ENCODE results near the gene SLC15A2.
"Not testable (repeated sequence)": the region's sequence is repeated elsewhere in the genome, so short reads cannot be mapped to it uniquely, and the experiment has no call there.

SLC15A2 gene, protein sequence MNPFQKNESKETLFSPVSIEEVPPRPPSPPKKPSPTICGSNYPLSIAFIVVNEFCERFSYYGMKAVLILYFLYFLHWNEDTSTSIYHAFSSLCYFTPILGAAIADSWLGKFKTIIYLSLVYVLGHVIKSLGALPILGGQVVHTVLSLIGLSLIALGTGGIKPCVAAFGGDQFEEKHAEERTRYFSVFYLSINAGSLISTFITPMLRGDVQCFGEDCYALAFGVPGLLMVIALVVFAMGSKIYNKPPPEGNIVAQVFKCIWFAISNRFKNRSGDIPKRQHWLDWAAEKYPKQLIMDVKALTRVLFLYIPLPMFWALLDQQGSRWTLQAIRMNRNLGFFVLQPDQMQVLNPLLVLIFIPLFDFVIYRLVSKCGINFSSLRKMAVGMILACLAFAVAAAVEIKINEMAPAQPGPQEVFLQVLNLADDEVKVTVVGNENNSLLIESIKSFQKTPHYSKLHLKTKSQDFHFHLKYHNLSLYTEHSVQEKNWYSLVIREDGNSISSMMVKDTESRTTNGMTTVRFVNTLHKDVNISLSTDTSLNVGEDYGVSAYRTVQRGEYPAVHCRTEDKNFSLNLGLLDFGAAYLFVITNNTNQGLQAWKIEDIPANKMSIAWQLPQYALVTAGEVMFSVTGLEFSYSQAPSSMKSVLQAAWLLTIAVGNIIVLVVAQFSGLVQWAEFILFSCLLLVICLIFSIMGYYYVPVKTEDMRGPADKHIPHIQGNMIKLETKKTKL

DNA sequence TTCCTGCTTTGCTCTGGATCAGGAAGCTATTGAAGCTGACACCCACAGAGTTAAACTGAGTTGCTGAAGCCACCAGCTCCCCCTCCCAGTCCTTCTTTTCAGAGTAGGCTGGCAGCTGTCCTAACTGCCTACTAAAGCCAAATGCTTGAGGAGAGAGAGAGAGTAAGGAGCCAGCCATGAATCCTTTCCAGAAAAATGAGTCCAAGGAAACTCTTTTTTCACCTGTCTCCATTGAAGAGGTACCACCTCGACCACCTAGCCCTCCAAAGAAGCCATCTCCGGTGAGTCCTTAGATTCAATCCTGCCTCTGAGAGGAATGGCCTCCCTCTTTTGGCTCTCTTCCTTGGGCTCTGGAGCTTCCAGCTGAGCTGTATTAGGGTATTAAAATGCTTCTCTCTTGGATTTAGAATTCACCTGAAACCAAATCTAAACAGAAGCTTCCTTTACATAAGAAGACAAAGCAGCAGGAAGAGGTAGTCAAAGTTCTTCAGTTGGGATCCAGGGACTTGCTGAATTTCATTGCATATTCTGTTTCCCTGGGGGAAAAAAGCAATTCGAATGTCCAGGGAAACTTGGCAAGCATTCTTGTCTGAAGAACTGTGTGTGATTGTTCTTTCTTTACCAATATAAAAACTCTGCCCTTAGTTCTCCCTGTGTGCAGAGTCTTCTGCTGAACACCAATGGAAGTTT, at the start of gene SLC15A2:
SLC15A2 (plus strand) TSS at position 101 of the 690 bp plus-strand sequence; CDS start at position 177, 76 bp downstream.
- DNase-seq: no peak

DNA sequence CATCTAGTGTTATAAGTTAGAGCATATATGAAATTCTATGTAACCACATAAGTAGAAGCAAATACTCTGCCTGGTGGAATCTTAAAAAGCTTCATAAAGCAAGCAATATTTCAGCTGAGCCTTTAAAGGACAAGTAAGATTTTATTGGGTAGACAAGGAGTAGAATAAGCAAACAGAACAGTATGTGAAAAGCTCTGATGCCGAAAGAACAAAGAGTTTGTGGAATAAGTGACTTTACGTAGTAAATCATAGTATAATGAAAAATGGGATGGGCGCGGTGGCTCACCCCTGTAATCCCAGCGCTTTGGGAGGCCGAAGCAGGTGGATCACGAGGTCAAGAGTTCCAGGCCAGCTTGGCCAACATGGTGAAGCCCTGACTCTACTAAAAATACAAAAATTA, 49.3 kb upstream of the SLC15A2 start:
- no peak for DNase-seq

DNA sequence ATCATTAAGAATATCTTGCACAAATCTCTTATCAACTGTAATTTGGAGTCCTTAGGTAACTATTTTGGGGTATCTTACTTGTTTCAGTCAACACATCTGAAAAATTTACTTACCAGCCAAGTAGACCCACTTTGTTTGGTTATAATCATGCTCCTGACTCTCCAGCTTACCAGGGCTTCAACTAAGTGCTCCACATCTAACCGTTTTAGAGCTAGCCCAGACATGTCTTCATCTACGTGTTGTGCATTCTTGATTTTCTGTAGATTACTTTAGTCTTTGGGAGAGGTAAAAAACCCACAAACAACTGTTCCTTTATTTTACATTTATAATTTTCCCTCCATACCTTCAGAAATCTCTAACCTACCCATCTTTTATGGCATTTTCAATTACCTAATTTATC, 41.9 kb upstream of the SLC15A2 start:
- DNase-seq: no peak

DNA sequence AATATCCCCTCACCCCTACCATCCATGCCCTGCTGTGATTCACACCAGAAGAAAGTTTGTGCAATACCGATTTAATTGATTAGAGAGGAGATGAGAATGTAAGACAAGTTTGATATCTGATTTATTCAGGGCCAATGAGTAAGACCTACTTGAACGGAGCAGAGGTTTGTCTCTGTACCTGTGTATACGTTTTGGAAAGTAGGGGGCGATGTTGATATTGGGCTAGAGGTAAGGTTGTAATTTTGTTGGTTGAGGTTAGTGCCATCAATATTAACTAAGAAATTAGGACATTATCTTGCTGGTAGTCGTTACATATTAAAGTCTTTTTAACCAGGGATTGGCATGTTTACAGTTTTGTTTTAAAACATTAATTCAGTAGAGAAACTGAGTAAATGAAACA, 38.6 kb upstream of the SLC15A2 start:
- DNase-seq: no peak

DNA sequence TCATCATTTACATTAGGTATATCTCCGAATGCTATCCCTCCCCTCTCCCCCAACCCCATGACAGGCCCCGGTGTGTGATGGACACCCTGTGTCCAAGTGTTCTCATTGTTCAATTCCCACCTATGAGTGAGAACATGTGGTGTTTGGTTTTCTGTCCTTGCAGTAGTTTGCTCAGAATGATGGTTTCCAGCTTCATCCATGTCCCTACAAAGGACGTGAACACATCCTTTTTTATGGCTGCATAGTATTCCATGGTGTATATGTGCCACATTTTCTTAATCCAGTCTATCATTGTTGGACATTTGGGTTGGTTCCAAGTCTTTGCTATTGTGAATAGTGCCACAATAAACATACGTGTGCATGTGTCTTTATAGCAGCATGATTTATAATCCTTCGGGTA, 36.4 kb upstream of the SLC15A2 start:
- not testable (repeated sequence) for DNase-seq

DNA sequence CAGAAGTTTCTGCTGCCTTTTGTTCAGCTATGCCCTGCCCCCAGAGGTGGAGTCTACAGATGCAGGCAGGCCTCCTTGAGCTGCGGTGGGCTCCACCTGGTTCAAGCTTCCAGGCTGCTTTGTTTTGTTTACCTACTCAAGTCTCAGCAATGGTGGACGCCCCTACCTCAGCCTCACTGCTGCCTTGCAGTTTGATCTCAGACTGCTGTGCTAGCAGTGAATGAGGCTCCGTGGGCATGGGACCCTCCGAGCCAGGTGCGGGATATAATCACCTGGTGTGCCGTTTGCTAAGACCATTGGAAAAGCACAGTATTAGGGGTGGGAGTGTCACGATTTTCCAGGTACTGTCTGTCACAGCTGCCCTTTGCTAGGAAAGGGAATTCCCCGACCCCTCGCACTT, 31.0 kb upstream of the SLC15A2 start:
- DNase-seq: not testable (repeated sequence)

DNA sequence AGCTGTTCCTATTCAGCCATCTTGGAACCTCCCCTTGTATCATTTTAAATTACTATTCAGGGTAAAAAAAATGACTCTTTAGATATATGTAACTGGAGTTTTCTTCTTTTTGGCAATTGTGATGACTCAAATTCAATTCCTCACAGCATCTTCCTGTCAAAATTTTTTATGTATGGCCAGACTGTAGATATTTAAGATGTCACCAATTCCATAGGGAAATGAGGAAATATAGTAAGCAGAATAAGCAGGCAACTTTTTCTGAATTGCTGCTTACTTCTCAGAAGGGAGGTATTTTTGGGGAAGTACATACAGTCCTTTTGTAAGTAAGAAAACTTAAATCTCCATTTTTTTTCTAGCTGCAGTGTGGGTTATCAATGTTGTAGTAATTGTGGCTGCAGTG, 30.4 kb upstream of the SLC15A2 start:
- no peak for DNase-seq

DNA sequence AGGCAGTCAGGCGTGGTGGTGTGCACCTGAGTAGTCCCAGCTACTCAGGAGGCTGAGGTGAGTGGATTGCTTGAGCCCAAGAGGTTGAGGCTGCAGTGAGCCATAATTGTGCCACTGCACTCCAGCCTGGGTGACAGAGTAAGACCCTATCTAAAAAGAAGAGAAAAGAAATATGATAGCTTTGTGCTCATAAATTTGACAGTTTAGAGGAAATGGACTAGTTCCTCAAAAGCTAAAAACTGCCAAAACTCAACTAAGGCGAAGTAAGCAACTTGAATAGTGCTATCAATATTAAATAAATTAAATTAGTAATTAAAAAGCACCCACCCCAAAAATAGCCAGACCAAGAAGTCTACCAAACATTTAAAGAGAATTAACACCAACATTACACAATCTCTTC, 24.5 kb upstream of the SLC15A2 start:
- no peak for DNase-seq

DNA sequence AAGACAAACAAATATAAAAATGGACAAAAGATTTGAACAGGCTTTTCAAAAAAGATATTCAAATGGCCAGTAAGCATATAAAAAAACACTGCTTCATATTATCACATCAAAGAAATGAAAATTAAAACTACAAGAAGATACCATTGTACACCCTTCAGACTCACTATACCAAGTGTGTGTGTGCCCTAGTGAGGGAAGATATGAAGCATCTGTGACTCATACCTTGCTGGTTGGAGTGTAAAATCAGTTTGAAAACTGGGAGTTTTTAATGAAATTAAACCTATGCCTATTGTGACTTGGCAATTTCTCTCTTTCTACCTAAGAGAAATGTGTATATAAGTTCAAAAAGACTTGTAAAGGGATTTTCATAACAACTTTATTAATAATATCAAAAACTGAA, 23.5 kb upstream of the SLC15A2 start:
- DNase-seq: no peak

DNA sequence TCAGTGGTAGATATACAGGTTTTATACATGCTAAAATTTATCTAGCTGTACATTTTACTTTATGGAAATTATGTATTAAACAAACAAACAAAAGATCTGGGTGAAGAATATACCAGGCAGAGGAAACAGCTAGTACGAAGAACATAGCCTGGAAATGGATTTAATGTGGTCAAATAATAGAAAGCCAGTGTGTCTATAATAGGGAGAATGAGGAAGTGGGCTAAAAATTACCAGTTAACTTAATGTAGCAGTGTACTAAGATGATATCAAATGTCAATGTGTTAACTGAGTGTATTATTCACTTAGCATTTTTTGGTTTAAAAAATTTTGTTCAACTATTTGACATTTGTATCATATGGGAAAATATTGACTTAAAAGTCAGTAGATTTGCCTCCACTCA, 22.8 kb upstream of the SLC15A2 start:
- DNase-seq: no peak

DNA sequence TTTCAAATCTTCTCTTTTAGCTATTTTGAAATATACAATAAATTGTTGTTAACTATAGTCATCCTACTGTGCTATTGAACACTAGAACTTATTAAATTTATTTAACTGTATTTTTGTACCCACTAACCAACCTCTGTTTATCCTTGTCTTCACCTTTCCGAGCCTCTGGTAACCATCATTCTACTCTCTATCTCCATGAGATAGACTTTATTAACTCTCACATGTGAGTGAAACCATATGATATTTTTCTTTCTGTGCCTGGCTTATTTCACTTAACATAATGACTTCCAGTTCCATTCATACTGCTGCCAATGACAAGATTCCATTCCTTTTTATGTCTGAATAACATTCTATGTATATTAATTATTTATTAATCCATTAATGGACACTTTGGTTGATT, 15.8 kb upstream of the SLC15A2 start:
- no peak for DNase-seq

DNA sequence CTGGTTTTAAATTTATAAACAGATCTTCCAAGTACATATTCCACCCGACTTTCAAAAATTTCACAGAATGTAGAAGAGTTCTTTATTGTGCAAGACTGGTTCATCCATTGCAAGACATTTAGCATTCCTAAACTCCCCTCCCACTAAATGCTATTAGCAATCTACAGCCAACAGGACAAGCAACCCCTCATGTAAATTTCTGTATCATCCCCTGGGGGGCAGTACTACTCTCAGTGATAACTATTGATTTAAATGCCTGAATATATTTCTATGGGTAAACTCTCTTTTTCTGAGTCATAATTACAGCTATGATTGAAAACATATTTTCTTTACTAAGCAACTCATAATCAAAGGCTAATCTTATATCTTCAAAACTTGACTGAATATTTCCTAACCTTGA, 10.7 kb upstream of the SLC15A2 start:
- no peak for DNase-seq

DNA sequence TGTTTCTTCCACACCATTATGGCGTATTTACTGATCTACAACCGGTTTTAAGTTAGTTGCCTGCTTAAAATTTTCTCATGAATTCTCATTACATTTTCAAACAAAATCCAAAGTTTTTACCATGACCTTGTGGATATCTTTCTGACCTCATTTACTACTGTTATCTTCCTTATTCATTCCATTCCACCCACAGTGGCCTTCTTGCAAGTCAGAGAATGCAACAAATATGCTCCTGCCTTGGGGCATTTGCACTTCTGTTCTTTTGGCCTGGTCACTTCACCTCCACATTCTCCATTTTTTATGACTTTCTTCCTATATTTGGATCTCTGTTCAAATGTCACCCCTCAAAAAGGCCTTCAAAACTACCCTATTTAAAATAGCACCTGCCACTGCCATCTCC, 8.8 kb upstream of the SLC15A2 start:
- DNase-seq: no peak

DNA sequence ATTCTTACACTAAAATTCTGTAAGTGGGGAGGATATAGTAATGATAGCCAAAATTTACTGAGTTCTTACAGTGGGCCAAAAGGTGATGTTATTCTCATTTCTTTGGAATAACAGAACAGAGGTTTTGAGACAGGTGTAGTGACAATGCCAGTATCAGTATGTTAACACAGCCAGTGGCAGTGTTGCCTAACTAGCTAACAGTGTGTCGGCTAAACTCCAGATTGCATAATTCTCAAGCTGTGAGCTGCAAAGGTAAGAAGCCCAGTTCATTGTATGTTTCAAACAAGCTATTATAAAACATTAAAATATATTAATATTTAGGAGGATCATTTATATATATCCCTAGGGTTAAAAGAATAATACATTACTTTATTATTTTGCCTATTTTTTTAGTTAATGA, 920 bp downstream of the SLC15A2 start:
- no peak for DNase-seq

DNA sequence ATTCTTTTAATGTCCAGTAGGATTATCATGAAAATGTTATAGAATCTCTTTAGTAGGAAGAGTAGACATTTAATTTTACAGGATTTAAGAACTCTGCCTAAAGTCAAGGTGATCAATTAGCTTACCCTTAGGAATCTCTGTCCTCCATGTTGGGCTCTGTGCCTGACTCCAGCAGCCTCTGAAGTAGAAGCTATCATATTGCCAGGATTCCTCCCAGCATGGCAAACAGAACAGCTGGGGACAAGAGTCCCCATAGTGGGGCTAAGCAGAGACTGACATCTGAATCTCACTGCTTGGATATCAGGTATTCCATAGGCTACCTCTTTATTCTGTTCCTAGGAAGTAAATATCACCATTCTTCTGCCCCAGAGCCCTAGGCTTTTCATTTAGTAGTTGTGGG, 1.5 kb downstream of the SLC15A2 start:
- DNase-seq: no peak

DNA sequence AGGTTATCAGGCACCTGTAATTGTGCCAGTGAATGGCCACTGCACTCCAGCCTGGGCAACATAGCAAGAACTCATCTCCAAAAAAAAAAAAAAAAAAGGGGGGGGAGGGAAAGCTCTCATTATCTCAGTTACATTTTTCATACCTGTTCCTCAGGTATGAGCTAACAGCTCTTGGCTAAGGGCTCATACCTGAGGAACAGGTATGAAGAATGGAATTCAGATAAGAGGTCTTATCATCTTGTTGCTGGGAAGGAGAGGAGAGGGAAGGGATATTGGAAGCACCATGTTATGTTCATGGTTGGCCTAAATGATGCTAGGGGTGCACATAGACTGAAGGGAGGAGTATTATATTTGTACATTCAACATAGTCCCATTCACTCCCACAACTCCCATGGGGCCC, 2.6 kb downstream of the SLC15A2 start:
- no peak for DNase-seq

DNA sequence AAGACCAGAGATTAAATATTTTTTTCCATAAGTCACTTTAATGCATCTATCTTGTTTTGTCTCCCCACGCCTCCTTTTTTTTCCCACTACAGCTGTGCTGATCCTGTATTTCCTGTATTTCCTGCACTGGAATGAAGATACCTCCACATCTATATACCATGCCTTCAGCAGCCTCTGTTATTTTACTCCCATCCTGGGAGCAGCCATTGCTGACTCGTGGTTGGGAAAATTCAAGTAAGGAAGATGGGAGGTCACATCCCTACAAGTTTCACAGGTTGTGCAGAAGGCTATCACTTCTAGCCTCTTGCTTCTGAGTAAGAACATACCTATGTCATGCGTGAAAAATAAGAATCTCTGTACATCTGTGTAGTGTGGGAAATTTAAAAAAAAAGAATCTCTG, 3.1 kb downstream of the SLC15A2 start:
- DNase-seq: no peak

DNA sequence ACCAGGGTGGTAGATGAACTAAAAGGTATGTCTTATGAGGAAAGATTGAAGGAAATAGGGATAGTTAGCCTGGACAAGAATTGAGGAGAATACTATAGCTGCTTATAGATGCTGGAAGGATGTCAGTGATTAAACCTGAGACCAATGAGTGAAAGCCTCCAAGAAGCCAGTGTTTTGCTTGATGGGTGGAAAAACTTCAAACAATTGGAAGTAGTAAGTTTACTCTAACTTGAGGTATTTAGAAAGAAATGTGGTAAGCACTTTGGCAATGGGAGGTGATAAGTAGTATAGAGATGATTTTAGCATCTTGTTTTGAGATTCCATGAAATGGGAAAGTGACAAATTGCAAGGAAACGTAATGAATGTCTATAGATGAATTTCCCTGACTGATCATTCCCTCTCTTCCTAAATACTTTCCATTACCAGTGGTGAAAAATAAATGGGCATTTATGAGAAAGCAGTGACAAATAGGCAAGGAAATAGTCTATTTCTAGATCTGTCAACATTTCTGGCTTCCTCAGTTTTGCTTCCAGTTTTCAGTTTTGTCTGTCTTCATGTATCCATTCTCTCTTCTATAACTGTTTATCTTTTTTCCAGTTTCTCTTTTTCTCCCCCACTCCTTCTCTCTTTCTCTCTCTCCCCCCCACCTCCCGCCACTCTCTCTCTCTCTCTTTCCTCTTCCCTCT, 19.2 kb downstream of the SLC15A2 start:
- DNase-seq: no peak

DNA sequence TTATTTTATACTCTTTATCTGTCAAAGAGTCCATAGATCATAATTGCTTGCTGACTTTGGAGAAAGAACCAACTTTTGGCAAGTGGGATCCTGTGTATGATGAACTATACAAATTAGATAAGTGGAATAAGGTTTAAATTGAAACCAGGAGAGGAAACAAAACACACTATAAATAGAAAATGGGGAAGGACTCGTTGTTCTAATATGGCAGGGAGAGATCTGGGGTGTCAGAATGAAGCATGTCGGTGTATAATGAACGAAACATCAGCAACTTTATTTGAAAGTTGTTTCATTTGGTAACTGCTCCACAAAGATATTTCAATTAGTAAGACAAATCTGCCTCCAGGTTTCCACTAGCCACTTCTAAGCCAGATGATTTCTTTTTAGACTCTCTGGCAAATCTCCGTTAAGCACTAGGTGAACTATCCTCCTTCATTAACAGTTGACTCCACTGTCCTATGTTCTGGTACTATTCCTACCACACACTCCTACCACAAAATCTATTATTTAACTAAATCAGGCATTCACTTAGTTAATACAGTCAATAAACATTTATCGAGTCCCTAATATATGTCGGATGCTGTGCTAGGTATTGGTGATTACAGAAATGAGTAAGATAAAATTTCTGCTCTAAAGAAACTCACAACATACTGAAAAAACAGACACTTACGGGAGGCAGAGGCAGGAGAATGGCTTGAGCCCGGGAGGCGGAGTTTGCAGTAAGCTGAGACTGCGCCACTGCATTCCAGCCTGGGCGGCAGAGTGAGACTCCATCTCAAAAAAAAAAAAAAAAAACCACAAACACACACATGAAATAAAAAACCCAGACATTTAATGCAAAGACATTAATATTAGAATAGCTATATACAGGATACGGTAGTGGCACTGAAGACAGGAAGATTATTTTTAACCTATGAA, 20.1 kb downstream of the SLC15A2 start:
- no peak for DNase-seq

DNA sequence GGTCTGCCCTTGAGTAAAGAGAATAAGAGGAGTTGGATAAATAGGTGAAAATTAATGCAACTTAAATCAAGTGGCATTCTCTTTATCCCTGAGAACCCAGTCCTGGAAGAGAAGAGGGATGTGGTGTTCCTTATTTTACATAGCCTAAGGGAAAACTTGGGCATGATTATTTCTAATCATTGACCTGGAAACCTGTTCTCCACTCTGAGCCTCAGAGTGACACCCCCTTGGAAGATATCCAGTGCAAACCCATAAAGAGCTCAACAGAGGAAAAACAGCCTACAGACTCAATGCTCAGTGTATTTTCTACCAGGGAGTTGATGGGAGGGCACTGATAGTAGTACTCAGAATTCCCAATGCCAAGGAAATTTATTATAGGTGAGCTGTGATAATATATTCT, 22.0 kb downstream of the SLC15A2 start:
- DNase-seq: no peak

DNA sequence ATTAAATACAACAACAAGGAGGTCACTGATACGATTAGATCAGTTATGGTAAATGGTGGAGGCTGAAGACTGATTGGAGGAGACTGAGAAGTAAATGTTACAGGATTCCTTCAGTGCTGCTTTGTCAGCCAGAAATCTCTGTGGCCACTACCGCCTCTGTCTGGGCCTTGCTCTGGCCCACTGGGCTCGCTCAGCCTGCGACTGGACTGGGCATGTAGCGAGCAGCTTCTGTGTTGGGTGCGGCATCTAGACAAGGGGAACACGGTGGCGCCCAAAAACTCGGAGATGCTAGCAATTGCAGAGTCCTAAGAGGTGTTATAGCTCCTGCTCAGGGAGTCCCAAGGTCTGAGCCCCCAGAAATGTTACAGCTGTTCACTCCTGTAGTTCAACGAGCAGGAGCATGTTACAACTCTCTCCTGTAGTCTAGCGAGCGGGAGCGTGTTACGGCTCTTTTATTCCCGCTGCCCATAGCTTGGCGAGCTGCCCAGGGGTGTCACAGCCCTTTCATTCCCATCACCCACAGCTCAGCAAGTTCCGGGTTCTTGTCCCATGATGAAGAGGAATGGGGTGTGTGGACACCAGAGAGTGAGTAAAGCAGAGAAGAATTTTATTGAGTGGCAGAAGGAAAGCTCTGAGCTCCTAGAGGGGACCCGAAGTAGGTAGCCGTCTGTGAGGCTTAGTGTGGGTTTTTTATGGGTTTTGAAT, 24.7 kb downstream of the SLC15A2 start:
- no peak for DNase-seq

DNA sequence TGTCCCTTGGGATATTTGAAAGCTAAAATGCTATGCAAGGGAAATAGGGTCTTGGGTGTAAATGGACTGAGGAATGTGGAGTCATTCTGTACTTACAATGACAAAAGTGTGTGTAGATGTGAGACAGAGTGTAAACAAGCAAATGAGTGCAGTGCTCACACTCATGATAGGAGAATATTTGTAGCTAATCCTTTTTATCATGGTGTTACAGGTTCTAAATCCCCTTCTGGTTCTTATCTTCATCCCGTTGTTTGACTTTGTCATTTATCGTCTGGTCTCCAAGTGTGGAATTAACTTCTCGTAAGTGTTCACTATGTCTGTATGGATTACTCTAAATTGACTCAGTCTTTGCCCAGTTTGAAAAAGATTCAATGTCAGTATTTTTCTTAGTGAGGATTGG, 30.5 kb downstream of the SLC15A2 start:
- no peak for DNase-seq

All from activated naive CD4-positive, alpha-beta T cell treated with Interleukin-2 at 50 U/mL for 16 hours (primary cell).